ENCODE results near the gene DDX59. TPM values are rescaled to one million over a fixed set of nuclear protein-coding genes. Genes with fewer than 3 reads are reported as not detected.

Gene DDX59
- total RNA-seq, 4 donors from 2014 or later: 18.9 to 30.2 (median 23.5) TPM

GRCh38 chr1:200671235-200671786 is 1.6 kb upstream of the DDX59 start:
- TF ChIP-seq CTCF (IDR thresholded peaks at IDR 0.05; ENCODE audit: low read depth): no peak

GRCh38 chr1:200670242-200671118 is 773 bp upstream of the DDX59 start:
- no peak for TF ChIP-seq CTCF (IDR thresholded peaks at IDR 0.05; ENCODE audit: low read depth)

DNA sequence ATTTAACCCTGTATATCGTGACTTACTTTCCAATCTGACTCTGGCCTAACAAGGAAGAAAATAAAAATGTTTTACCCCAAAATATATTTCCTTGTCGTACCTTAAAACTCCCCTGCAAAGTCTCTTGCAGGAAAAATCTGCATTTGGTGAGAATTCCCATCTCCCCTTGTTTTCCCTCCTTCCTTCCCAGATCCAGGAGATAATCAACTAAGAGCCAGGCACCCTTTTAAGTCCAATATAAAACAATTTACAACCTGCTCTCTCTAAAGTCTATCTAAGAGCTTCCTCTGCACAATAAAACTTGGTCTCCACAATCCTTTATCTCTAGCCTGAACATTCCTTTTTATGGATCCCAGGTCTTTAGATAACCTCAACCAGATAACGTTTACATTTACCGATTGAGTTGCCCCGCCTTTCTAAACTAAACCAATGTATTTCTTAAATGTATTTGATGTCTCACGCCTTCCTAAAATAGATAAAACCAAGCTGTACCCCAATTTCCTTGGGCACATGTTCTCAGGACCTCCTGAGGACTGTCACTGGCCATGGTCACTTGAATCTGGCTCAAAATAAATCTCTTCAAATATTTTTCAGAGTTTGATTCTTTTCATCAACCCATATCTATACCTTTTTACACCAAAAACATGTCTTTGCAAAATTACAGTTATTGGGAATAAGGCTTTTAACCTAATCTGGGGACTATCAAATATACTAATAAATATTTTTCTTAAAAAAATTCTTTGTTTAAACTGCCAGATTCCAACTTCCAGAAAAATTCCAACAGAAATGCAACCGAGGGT is 993 bp downstream of the DDX59 start:
- no peak for TF ChIP-seq CTCF (IDR thresholded peaks at IDR 0.05; ENCODE audit: low read depth)

DNA sequence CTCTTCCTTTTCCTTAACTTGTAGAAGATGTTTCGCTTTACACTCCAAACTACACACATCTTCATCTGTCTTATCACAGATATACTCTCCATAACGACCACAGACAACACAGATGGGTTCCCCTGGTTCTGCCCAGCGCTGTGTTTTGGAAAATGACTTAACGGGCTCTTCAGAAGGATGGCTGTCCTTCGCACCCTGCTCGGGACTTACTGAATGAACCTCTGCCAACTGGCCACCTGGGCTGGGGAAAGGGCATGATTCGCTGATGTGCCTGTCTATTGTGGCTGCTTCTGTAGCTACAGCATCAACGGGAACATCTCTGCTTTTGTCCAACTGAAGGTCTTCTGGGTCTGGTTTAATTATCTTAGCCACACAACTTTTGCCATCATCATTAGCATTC is 3.4 kb downstream of the DDX59 start:
- TF ChIP-seq CTCF (IDR thresholded peaks at IDR 0.05; ENCODE audit: low read depth): no peak

GRCh38 chr1:200665861-200666260 is 3.8 kb downstream of the DDX59 start:
- no peak for TF ChIP-seq CTCF (IDR thresholded peaks at IDR 0.05; ENCODE audit: low read depth)

DNA sequence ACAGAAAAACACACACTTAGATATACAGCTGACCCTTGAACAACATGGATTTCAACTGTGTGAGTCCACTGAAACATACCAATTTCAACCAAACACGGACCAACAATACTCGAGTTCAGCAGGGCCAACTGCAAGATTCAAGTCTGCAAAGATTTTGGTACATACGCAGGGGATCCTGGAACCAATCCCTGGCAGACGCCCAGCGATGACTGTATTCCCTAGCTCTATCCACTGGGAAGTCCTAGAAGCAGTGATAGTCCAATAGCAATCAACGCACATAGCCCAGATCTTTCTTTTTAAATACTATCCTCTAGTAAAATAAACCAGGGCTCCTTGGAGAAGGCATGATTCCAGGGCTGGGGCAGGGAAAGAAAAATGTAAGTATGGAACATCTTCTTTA is 9.0 kb downstream of the DDX59 start:
- TF ChIP-seq CTCF (IDR thresholded peaks at IDR 0.05; ENCODE audit: low read depth): no peak

DNA sequence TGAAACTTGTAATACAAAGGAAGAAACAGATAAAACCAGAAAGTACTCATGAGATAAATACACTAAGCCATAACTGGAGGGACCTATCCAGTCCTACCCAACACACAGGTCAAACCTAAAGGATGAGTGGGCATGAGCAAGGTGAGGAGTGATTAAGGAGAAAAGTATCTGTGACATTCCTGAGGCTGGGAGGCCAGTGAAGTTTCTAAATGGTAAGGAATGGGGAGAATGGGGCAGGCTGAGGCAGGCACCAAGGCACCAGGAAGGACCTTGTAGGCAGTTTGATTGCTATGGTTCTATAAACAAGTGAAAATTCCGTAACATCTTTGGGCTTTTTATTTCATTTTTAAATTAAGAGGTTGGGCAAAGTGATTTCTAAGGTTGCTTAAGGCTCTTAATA is 10.4 kb downstream of the DDX59 start:
- no peak for TF ChIP-seq CTCF (IDR thresholded peaks at IDR 0.05; ENCODE audit: low read depth)
